GM18502 (cell line): ENCODE results near the gene PC.

Experiments used
- ATAC-seq: cut with Tn5 transposase; IDR thresholded peaks from one replicate; pipeline ENCODE4 v1.9.1; 2021; ENCODE audit warnings: mild to moderate bottlenecking; ENCODE audit not compliant: unreplicated experiment, poor library complexity

The PC gene

DNA sequence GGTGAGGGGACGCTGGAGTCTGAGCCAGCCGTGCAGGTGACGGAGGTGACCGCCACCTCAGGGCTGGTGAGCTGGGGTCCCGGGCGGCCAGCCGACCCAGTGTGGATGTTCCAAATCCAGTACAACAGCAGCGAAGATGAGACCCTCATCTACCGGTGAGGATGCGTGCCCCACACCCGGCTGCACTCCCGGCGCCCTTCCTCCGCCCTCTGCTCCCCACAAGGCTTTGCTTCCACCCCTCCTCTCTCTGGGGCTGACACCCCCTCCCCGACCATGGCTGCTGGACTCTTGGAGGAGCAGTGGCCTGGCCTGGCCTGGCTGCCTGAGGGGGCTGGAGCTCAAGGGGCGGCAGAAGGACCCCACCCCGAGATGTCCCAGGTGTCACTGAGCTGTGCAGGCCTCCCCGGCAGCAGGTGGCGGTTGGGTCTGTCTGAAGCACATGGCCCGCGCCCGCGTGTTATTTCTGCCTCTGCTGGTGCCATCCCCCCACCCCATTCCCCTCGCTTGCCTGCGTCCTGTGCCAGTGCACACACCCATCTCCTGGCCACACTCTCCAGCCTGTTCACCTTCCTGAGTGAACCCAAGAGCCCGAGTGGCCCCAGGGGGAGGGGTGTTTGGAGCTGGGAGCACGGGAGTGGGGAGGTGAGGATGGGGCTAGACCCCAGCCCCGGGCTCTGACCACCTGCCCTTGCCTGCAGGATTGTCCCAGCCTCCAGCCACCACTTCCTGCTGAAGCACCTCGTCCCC, 99.1 kb downstream of the PC start:
- no peak for ATAC-seq

DNA sequence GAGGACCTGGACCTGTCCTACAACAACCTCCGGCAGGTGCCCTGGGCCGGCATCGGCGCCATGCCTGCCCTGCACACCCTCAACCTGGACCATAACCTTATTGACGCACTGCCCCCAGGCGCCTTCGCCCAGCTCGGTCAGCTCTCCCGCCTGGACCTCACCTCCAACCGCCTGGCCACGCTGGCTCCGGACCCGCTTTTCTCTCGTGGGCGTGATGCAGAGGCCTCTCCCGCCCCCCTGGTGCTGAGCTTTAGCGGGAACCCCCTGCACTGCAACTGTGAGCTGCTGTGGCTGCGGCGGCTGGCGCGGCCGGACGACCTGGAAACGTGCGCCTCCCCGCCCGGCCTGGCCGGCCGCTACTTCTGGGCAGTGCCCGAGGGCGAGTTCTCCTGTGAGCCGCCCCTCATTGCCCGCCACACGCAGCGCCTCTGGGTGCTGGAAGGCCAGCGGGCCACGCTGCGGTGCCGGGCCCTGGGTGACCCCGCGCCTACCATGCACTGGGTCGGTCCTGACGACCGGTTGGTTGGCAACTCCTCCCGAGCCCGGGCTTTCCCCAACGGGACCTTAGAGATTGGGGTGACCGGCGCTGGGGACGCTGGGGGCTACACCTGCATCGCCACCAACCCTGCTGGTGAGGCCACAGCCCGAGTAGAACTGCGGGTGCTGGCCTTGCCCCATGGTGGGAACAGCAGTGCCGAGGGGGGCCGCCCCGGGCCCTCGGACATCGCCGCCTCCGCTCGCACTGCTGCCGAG, 99.8 kb downstream of the PC start:
- ATAC-seq, result no peak

DNA sequence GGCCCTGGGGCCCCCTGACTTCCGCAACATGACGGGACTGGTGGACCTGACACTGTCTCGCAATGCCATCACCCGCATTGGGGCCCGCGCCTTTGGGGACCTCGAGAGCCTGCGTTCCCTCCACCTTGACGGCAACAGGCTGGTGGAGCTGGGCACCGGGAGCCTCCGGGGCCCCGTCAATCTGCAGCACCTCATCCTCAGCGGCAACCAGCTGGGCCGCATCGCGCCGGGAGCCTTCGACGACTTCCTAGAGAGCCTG, 100.3 kb downstream of the PC start:
- no peak for ATAC-seq

DNA sequence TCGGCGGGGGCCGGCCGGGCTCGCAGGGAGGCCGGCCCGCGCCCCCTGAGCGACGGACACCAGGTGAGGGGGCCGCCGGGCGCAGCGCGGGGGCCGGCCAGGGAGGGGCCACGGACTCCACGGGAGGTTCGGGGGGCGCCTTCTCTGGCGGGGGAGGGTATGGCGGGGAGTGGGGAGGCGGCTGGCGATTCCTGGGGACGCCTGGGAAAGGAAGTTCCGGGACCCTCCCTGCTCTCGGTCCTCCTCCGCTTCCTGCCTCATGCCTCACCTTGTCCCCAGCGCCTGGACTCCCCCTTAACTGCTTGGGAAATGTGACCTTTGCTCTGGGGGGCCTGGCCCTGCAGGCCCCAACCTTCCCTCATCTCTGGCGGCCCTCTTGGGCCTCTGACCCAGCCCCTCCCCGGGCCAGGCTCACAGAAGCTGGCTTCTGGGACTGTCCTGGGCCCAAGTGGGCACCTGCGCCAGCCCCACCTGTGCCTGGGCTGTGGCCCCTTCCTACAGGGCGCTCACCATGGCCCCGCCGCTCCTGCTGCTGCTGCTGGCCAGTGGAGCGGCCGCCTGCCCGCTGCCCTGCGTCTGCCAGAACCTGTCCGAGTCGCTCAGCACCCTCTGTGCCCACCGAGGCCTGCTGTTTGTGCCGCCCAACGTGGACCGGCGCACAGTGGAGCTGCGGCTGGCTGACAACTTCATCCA, 100.8 kb downstream of the PC start:
- no peak for ATAC-seq

DNA sequence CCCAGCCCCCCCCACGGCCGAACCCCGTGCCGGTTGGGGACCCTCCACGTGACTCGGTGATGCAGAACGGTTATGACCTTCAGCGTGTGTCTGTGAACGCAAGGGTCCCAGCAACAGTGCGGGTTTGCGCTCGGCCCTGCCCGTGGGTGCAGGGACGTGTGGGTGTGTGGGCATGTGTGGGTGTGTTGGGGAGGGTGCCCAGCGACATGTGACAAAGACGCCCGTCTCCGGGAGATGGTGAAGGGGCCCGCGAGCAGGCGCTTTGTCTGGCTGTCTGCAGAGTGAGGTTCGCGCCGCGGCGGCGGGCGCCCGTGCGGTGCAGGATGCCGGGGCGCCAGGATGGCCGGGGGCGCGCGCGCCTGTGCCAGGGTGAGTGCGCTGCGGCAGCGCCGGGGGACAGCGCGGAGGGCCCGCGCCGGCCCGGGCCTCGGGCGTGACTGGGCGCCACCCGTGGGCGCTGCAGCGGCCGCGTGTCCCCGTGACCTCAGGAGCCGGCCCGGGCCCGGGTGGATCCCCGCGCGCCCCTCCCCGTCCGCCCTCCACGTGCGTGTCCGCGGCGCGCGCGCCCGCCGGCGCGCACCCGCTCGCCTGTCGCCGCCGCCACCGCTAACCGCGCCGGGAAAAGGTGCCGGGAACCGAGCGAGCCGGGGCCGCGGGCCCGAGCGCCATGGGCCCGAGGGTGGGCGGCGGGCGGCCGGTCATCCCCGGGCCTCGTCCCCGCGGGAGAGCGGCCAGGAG, 101.5 kb downstream of the PC start, which contains the start of gene LRFN4:
Gene LRFN4, plus strand, starts transcription at position 569 of the 738 bp plus-strand sequence. CDS start 681 bp downstream, outside the sequence.
- peak; percentile 35 for ATAC-seq

DNA sequence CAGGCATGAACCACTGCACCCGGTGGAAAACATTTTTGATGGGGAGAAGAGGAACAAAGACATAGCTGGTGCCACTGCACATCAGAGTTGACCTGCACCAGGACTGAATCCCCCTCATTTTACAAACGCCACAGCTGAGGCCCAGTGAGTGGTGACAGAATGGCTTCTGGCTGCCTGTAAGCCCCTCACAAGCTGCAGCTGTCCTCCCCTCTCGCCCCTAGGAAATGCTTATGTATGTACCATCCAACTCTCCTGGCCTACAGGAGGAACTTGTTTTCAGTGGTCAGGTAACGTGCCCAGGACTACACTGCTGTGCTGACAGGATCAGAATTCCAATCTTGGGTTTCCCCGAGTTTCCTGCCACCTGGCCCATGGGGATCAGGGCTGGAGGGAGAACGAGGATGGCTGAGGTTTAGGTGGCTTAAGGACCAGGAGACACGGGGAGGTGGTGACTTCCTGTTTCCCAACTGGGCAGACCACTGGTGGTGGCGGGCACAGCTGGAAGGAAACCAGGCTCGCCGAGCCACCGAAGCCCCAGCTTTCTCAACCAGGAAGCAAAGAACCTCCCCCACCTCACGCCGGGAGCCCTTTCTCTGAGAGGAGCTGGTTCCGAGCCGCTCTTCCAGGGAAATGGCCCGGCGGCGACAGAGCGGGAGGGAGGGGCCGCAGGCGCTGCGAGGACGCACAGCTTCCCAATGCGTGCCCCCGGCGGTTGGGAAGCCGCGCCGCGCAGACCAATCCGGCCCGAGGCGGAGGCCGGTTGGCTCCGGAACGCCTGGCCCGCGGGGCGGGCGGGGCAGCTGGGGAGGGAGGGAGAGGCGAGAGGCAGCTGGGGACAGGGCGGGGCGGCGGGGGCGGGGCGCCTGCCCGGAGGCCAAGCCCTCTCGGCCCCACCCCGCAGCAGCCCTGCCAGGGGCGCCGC, 102.3 kb downstream of the PC start:
- peak; percentile 72 for ATAC-seq

DNA sequence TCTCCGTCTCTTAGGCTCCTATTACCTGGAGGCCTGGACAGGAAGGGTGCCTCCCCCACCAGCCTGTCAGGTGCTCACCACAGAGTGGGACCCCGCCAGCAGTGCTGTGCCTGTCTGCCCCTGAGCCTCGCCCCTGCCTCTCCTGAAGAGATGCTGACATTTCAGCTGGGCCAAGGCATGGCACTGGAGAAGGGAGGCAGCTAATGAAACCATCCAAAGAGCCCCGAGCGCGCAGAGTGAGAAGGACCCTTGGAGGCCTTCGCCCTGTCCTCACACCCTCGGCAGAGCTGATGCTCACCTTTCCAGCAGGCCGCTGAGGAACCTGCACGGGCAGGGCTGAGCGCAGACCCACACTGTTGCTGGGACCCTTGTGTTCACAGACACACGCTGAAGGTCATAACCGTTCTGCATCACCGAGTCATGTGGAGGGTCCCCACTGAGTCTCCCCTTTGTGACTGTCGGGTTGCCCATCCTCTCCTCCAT, 103.4 kb downstream of the PC start:
- ATAC-seq, result no peak

DNA sequence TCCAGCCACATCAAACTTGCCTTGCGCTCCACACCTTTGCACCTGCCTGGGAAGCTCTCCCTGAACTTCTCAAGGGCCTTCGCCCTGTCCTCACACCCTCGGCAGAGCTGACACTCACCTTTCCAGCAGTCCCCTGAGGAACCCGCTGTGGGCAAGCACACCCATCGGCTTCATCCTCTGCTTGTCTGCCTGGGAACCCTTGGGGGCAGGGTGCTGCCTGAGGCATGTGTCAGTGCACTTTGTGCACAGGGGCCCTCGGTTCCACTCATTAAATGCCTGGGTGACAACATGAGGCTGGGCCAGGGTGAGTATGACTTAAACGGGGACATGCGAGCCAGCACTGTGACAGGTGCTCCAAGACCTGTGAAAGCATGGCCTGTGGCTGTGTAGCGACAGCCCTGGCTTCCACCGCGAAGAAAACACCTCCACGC, 103.9 kb downstream of the PC start:
- no peak for ATAC-seq

DNA sequence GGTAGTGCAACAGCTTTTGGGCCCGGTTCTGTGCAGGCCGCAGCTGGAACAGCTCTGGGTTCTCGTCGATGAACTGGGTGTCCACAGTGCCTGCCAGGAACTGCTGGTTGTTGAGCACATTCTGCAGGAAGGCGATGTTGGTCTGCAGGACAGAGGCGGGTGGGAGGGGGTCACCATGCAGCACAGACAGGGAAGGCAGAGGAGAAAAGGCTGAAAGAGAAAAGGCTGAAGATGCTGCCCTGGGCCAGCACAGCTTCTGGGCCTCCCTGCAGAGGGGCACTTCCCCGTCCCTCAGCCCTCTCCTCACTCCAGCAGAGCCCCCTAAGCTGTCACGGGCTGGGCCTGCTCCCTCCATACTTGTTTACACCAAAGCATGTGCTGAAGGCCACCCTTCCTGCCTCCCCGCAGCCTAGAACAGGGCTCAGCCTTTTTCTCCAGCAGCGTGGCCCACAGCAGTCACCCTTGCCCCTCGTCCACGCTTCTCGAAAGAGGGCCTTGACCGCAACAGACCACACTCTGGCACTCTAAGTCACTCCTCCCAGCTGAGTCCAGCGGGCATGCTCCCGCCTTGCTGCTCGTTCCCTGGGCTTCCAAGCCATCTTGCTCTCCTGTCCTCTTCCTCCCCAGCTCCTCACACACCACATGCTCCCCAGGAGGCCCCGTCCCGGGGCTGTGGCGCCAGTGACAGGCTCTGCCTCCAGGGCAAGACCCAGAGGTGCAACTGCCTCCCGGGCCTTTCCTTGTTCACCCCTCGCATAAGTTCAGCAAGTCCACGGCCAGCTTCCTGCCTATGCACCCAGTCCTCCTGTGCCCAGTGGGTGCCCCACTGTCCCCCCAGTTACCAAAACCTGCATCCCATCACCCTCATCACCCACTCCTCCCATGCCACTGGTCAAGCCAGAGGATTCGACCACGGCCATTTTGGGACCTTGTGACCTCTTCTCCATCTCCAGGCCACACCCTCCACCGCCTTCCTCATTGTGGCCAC, 104.6 kb downstream of the PC start:
- no peak for ATAC-seq

DNA sequence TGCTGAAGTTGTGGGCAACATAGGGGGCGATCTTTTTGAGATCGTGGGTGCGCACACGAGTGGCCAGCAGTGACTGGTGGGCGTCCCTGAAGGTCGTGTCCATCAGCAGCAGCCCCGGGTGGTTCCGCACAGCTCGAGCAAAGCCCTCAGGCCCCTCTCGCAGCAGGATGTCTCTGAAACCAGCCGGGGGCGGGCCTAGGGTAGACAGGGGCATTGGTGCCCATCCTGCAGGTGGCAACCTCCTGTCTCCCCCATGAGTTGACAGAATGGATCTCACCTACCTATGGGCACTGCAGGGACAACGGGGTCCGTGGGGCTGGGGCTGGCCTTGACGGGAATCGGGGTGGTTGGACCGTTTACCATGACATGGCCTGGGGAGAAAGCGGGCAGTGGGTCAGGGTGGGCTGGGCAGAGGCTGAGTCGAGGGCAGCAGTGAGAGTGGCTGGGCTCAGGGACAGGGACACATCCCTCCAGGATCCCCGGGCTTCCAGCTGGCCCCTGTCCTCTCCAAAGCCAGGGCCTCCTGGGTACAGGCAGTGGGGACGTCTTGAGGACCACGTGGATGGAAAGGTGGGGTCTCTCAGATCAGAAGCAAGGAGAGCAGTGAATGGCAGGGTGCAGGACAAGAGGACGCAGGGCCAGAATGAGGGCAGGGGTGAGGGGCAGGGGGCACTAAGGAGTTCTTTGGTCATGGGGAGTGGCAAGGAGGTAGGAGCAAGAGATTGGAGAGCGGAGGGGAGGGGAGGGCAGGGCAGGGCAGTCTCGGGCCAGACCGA, 105.5 kb downstream of the PC start:
- ATAC-seq, result no peak

DNA sequence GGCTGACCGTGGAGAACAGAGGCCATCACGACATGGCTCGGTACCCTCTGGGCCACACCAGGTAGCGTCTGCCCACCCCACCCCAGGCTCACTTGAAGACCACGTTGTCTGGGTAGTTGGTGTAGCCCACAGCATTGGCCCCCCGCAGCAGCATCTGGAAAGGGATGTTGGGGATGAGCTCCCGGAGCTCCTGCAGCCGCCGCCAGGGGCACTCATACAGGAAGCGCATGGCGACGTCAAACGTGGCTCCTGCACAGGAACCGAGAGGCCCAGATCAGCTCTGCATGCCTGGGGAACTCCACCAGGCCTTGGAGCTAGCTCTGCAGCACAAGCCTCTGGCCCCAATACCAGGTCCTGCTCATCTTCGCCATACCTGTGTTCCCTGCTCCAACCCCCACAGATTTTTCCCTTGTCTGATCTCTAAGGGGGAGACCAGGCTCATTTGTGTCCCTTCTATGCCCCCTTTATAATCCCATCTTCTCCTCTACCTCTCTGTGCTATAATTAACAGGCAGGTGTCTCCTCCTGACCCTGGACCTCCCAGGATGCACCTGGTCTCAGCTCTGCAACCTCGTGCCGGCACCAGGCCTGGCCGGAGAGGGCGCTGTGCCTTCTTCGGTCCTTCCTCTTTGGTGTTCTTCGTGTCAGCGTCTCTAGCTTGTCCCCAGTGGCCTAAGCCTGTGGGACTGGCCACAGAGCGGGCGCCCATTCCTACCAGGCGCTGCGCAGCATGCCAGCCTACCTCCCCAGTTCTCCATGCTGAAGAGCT, 106.3 kb downstream of the PC start:
- no peak for ATAC-seq

DNA sequence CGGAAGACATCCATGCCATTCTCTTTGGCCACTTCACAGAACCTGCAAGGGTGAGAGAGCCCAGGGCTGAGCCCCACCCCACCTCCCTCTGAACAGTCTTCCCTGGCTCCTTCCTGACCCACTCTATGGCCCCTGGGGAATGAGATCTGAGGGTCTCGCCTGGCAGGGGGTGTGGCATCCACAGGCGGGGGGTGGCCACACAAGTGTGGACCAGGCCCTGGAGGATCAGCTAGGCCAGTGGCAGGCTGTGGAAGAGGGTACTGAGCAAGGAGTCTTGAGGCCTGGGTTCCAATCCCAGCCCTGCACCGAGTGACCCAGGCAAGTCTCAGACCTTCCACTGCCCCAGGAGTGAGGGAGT, 107.0 kb downstream of the PC start:
- no peak for ATAC-seq

DNA sequence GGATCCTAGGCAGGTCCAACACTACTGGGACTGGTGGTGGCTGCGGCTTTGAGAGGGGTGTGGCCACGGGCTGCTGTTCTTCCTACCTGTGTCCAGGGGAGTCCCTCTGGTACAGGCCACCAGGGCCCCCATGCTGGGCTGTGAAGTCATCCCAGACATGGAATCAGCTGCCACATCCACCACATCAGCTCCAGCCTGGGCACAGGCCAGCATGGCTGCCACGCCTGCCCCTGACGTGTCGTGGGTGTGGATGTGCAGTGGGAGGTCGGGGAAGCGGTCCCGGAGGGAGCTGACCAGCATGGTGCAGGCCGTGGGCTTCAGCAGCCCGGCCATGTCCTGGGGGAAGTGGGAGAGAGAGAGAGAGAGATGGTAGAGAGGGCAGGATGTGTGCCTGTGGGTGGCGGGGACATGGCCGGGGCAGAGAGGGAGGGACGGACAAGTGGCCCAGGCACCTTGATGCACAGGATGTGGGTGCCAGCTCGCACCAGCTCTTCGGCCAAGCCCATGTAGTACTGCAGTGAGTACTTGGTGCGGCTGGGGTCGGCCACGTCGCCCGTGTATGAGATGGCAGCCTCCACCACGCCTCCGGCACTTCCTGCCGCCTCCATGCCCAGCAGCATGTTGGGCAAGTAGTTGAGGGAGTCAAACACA, 107.5 kb downstream of the PC start:
- ATAC-seq, result no peak

DNA sequence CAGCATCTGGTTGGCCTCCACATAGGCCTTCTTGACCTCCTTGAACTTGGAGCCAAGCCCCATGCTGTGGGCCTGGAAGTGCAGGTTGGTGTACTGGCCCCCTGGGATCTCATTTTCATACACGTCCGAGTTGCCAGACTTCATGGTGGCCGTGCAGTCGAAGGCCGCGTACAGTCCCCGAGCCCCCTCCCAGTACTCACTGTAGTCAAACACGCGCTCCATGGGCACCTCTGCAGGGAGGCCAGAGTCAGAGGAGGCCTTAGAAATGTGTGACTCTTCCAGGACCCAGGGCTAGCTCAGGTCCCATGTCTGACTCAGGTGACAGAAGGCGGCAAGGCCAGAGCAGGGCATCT, 108.0 kb downstream of the PC start:
- no peak for ATAC-seq

DNA sequence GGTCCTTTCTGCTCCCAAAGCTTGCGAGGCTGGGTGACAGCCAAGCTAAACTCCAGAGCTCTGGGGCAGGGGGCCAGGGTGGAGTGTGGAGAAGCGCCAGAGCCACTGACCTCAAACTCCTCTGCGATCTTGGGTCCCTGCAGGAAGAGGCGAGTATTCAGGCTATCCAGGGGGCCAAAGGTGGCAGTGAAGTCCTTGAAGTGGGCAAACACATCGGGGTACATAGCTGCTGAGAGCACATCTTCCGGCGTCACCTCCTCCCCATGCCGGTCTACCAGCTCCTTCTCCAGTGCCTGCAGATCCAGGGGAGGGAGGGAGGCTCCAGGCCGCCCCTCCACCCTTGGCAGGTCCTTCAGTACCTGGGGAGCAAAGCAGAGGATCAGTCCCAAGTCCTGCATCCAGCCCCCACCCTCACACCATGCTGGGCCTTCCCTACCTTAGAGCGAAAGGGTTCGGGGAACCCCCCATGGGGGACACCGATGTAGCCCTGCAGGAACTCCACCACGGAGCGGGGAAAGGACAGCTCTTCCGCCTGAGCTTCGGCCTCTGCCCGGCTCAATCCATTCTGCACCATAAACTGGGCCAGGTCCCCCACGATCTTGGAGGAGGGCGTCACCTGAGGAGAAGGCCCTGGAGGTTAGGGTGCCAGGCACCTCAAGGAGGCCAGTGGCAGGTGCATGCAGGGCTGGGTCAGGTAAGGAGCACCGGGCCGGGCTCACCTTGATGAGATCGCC, 108.5 kb downstream of the PC start:
- ATAC-seq, result no peak
